Liver (tissue), 3 donors: ENCODE measurements around the gene SHROOM1.

Experiments used
- SP1 ChIP-seq: IDR thresholded peaks from 2 replicates; pipeline ENCODE4 v1.6.1; 2018; ENCODE audit warnings: antibody characterized with exemption, mild to moderate bottlenecking
- TF ChIP-seq, protein P1 (sequence below): IDR thresholded peaks from 2 replicates; pipeline ENCODE4 v1.6.1; 2016; ENCODE audit warnings: antibody characterized with exemption, mild to moderate bottlenecking
- TF ChIP-seq, protein P2 (sequence below): fragments of 150-350 bp; IDR thresholded peaks from 2 replicates; pipeline ENCODE4 v1.5.1; 2017; ENCODE audit warnings: improper control_type of control experiment, low read depth, low read length; ENCODE audit not compliant: missing input control
- donor health status: healthy.
- donor health status: healthy.

DNA sequence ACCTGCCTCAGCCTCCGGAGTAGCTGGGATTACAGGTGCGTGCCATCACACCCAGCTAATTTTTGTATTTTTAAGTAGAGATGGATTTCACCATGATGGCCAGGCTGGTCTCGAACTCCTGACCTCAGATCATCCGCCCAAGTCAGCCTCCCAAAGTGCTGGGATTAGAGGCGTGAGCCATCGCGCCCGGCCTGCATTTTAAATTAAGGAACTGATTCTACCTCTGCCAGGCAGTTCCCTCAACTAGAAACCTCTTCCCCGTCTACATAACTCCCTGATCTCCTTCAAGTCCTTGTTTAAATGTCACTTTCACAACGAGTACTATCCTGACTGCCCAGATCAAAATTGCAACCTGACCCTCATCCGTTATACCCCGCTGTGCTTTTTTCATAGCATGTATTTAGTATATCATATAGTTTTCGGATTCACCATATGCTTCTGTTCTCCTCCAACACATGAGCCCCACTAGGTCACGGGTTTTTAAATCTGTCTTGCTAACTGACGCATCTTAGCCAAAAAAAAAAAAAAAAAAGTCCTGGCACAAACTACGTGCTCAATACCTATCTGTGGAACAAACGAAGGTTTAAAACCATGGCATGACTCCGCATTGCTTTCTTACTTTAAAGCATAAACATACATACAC is 18.2 kb downstream of the SHROOM1 start:
- no peak for TF ChIP-seq SP1
- TF ChIP-seq, protein P1, sequence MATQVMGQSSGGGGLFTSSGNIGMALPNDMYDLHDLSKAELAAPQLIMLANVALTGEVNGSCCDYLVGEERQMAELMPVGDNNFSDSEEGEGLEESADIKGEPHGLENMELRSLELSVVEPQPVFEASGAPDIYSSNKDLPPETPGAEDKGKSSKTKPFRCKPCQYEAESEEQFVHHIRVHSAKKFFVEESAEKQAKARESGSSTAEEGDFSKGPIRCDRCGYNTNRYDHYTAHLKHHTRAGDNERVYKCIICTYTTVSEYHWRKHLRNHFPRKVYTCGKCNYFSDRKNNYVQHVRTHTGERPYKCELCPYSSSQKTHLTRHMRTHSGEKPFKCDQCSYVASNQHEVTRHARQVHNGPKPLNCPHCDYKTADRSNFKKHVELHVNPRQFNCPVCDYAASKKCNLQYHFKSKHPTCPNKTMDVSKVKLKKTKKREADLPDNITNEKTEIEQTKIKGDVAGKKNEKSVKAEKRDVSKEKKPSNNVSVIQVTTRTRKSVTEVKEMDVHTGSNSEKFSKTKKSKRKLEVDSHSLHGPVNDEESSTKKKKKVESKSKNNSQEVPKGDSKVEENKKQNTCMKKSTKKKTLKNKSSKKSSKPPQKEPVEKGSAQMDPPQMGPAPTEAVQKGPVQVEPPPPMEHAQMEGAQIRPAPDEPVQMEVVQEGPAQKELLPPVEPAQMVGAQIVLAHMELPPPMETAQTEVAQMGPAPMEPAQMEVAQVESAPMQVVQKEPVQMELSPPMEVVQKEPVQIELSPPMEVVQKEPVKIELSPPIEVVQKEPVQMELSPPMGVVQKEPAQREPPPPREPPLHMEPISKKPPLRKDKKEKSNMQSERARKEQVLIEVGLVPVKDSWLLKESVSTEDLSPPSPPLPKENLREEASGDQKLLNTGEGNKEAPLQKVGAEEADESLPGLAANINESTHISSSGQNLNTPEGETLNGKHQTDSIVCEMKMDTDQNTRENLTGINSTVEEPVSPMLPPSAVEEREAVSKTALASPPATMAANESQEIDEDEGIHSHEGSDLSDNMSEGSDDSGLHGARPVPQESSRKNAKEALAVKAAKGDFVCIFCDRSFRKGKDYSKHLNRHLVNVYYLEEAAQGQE, result no peak
- TF ChIP-seq, protein P2, sequence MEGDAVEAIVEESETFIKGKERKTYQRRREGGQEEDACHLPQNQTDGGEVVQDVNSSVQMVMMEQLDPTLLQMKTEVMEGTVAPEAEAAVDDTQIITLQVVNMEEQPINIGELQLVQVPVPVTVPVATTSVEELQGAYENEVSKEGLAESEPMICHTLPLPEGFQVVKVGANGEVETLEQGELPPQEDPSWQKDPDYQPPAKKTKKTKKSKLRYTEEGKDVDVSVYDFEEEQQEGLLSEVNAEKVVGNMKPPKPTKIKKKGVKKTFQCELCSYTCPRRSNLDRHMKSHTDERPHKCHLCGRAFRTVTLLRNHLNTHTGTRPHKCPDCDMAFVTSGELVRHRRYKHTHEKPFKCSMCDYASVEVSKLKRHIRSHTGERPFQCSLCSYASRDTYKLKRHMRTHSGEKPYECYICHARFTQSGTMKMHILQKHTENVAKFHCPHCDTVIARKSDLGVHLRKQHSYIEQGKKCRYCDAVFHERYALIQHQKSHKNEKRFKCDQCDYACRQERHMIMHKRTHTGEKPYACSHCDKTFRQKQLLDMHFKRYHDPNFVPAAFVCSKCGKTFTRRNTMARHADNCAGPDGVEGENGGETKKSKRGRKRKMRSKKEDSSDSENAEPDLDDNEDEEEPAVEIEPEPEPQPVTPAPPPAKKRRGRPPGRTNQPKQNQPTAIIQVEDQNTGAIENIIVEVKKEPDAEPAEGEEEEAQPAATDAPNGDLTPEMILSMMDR, result no peak
